Ovary (tissue), 3 donors: ENCODE data around the gene EXOG.

Experiments used
- POLR2A ChIP-seq: fragments of 450-650 bp; IDR thresholded peaks from one replicate; pipeline ENCODE4 v1.6.1; 2017; ENCODE audit warnings: antibody characterized with exemption, mild to moderate bottlenecking, moderate library complexity
- TF ChIP-seq, protein P1 (sequence below), 3 donors: fragments of 450-650 bp in 2 of 3; fragments of 200-600 bp in 1 of 3; IDR thresholded peaks; one replicate each; pipeline versions ENCODE4 v1.5.1 to v1.8.0; 2016 to 2022; ENCODE audit warnings: antibody characterized with exemption in 3 of 3, mild to moderate bottlenecking in 1 of 3
- donor health status: DM: no; HTN: no; CAD: no.

DNA sequence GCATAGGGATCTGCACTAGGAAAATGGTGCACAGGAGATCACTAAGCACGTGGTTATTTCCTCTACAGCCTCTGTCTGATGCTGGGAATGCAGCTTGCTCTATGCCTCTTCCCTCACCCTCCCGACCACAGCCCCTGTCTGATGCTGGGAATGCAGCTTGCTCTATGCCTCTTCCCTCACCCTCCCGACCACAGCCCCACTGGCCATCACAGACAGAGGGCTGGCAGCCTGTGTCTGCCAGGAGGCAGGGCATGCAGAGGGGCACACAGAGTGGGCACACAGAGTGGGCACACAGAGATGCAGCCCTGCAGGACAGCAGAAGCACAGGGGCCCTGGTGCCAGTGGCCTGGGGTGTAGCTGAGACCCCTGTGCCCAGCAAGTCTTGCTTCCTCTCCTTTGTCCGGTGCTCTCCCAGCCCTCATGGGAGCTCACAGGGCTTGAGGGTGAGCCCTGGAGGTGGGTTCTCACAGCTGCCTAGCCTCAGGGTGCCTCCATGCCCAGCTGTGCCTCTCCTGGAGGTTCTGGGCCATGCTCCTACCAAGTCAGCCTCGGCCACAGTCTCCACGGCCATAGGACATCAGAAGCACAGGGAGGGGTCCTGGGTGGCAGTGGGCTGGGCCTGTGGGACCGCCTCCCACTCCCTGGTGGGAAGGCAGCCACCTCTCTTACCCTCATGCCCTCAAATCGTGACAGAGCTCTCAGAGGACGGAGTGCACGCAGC, 65.8 kb downstream of the EXOG start:
- TF ChIP-seq, protein P1, sequence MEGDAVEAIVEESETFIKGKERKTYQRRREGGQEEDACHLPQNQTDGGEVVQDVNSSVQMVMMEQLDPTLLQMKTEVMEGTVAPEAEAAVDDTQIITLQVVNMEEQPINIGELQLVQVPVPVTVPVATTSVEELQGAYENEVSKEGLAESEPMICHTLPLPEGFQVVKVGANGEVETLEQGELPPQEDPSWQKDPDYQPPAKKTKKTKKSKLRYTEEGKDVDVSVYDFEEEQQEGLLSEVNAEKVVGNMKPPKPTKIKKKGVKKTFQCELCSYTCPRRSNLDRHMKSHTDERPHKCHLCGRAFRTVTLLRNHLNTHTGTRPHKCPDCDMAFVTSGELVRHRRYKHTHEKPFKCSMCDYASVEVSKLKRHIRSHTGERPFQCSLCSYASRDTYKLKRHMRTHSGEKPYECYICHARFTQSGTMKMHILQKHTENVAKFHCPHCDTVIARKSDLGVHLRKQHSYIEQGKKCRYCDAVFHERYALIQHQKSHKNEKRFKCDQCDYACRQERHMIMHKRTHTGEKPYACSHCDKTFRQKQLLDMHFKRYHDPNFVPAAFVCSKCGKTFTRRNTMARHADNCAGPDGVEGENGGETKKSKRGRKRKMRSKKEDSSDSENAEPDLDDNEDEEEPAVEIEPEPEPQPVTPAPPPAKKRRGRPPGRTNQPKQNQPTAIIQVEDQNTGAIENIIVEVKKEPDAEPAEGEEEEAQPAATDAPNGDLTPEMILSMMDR (IDR thresholded peaks at IDR 0.05) = no peak
- no peak for TF ChIP-seq POLR2A
